Epithelial cell of proximal tubule (primary cell): ENCODE data around the gene C11orf98. TPM values are rescaled to one million over a fixed set of nuclear protein-coding genes. Genes with fewer than 3 reads are reported as not detected.
"Not testable (repeated sequence)": the region's sequence is repeated elsewhere in the genome, so short reads cannot be mapped to it uniquely, and the experiment has no call there.

Source experiments
- DNase-seq: peaks from one replicate; pipeline ENCODE4 v3.0.0-alpha.2; 2011; ENCODE audit warnings: low read depth
- H3K4me3 ChIP-seq: 2 replicates; pipeline ENCODE4 v1.5.1; 2011; ENCODE audit warnings: low read depth, mild to moderate bottlenecking, low read length
- total RNA-seq: library from RNA; depleted of rRNA; stranded (reverse); fragments of >200 nt; gene quantifications from 2 replicates; pipeline ENCODE4 v1.2.3, GENCODE V29; 2015
- TF ChIP-seq, protein P1 (sequence below): conservative IDR thresholded peaks from 2 replicates; pipeline ENCODE4 v1.5.1; 2012; ENCODE audit warnings: low read depth, mild to moderate bottlenecking, low read length

Gene C11orf98
- total RNA-seq, 1 donor from 2014 or later, result 125 TPM

DNA sequence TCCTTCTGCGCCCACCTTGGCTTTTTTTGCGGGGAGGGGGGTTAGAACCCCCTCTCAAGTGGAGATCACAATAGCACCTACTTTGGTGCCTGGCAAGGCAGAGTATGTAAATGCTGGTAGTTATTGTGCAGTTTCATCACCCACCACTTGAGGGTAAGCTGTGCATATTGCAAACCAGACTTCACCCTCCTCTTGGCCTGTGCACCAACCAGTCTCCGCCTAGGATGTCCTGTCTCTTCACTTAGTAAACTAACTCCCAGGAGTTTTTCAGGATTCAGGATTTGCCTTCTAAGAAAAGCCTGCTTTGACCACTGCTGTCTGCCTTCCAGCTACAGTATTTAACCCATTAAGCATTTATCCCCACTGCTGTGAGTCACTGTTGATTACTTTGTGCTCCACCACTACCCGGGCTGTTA is 15.8 kb upstream of the C11orf98 start:
- H3K4me3 ChIP-seq, result no peak overlapping the region
- peak; percentile 31 for DNase-seq
- TF ChIP-seq, protein P1, sequence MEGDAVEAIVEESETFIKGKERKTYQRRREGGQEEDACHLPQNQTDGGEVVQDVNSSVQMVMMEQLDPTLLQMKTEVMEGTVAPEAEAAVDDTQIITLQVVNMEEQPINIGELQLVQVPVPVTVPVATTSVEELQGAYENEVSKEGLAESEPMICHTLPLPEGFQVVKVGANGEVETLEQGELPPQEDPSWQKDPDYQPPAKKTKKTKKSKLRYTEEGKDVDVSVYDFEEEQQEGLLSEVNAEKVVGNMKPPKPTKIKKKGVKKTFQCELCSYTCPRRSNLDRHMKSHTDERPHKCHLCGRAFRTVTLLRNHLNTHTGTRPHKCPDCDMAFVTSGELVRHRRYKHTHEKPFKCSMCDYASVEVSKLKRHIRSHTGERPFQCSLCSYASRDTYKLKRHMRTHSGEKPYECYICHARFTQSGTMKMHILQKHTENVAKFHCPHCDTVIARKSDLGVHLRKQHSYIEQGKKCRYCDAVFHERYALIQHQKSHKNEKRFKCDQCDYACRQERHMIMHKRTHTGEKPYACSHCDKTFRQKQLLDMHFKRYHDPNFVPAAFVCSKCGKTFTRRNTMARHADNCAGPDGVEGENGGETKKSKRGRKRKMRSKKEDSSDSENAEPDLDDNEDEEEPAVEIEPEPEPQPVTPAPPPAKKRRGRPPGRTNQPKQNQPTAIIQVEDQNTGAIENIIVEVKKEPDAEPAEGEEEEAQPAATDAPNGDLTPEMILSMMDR, result peak; percentile 67

DNA sequence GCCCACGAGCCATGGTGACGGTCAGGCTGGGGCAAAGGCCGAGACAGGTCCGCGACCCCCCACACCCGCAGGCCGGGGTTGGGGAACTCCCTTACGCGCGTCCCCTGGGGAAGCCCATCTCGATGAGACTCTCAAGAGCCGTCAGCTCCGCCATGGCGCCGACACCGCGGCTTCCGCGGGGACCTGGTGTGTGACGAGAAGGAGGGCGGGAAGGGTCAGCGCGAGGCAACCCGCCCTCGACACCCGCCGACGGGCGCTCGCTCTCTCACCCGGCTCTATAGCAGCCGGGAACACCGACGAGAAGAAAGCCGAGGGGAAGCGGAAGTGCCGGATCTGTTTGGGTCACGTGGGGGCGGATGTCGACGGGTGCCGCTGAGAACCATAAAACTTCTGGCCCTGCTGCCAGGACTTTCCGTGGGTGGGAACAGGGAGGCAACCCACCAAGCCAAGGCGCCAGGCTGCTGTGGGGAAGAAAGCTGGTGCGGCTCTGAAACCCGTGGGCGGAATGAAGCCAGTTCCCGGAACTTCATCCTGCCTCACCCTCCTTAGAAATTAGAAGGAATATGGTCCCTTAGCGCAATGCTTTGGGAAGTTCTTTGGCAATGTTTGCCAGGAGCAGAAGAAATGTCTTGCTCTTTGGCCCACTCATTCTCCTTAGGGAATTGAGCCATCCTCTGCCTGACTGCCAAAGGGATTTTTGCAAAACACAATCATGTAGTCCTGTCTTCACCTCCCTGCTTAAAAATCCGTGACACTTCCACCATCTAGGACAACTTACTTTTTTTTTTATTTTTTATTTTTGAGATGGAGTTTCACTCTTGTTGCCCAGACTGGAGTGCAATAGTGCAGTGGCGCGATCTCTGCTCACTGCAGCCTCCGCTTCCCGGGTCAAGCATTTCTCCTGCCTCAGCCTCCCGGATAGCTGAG is 14.0 kb upstream of the C11orf98 start, which contains the start of gene UBXN1:
Gene UBXN1, minus strand, starts transcription at position 304 of the 927 bp plus-strand sequence. Its CDS starts 150 bp downstream, at position 154.
- H3K4me3 ChIP-seq, result peak within 1 kb of the TSS; percentile 99
- TF ChIP-seq, protein P1, result no peak
- DNase-seq, result no peak

DNA sequence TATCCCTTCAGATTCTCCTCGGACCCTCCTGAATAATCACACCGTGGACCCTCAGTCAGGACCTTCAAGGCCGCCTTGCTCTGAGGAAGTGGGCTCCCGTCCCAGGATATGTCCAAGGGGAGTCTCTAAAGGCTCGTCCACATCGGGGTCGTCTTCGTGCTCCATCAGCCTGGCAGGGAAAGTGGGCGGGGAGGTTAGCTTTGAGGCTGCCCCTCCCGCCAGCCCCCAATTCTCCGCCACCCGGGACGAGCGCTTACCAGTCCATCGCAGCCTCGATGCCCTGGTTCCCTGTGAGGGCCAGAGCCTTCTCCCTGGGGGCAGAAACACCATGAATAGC is 13.4 kb upstream of the C11orf98 start:
- DNase-seq, result no peak
- TF ChIP-seq, protein P1, result no peak
- peak overlapping the region; percentile 99 for H3K4me3 ChIP-seq

DNA sequence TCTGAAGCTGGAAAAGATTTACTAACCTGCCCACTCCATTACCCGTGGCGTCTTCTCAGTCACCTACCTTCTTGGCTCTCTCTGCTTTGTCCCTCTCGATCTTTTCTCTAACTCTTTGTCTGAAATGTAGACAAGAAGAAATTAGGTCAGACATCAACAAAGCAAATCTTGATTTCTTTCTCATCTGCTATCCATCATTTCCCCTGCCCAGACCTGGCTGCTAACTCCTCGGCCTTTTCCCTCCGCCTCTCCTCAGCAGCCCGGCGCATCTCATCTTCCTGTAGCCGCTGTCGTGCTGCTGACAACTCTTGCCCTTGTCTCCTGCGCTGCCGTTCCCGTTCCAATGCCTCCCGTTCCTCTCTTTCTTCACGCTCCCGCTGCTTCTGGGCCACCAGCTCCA is 12.7 kb upstream of the C11orf98 start:
- no peak for DNase-seq
- TF ChIP-seq, protein P1, result no peak
- H3K4me3 ChIP-seq, result peak overlapping the region; percentile 99

DNA sequence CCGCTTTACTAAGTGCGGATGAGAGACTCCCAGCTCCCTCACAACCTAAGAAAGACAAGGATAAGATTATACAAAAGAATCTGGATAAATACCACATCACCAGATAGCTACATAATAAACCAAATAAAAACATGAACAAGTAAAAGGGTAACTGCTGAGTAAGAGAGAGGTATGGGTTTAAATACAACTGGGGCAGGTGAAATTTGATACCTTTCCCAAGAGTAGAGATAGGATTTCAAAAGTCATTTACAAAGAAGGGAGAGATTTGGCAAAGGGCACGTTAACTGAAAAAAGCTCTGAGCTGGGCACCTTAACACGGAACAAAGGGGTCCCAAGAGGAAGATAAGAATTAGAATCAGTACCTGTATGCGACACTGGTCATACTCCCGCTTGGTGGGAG is 12.1 kb upstream of the C11orf98 start:
- H3K4me3 ChIP-seq, result no peak overlapping the region
- TF ChIP-seq, protein P1, result no peak
- DNase-seq, result no peak

DNA sequence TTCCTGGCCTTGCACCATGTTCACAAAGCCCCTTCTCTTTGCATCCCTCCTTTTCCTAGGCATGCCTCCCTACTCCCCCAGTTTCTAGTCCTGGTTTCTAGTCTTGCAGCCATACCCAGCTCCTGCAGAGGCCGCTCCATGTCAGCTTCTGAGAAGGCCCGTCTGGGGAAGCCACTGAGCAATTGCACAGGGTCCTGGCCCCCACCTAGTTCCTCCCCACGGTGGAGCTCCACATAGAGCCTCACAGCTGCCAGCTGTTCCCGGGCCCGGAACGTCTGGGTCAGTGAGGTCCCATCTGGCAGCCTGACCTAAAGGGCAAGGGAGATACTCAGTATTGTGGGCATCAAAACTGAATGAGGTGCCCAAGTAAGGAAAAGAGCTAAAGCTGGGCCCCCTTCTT is 11.7 kb upstream of the C11orf98 start:
- TF ChIP-seq, protein P1, result peak; percentile 21
- DNase-seq, result no peak
- no peak overlapping the region for H3K4me3 ChIP-seq

DNA sequence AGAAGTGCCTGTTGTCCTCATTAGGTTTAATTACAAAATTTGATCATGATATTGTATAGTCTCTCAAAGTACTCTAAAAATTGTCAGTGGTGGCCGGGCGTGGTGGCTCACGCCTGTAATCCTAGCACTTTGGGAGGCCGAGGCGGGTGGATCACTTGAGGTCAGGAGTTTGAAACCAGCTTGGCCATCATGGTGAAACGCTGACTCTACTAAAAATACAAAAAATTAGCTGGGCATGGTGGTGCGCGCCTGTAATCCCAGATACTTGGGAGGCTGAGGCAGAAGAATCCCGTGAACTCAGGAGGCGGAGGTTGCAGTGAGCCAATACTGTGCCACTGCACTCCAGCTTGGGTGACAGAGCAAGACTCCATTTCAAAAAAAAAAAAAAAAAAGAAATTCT is 10.4 kb upstream of the C11orf98 start:
- DNase-seq, H3K4me3 ChIP-seq: not testable (repeated sequence)
